Mucosa of rectum (tissue), 2 donors: ENCODE measurements around the gene MMEL1.
"Not testable (repeated sequence)": the region's sequence is repeated elsewhere in the genome, so short reads cannot be mapped to it uniquely, and the experiment has no call there.

ENCODE experiments used
- H3K27ac ChIP-seq, 2 donors: one replicate each; pipeline ENCODE4 v1.7.0; 2013; ENCODE audit warnings: inconsistent platforms in 2 of 2, low read depth in 2 of 2, low read length in 2 of 2
- H3K27me3 ChIP-seq, 2 donors: one replicate each; pipeline ENCODE4 v1.7.0; 2013; ENCODE audit warnings: low read length in 2 of 2; ENCODE audit not compliant: control insufficient read depth in 2 of 2, insufficient read depth in 2 of 2
- H3K36me3 ChIP-seq, 2 donors: one replicate each; pipeline ENCODE4 v1.7.0; 2013; ENCODE audit warnings: low read length in 2 of 2; ENCODE audit not compliant: control insufficient read depth in 2 of 2, insufficient read depth in 2 of 2
- H3K4me1 ChIP-seq, 2 donors: one replicate each; pipeline ENCODE4 v1.7.0; 2013; ENCODE audit warnings: low read length in 2 of 2, mild to moderate bottlenecking in 1 of 2; ENCODE audit not compliant: control insufficient read depth in 2 of 2, insufficient read depth in 2 of 2
- H3K4me3 ChIP-seq, 2 donors: one replicate each; pipeline ENCODE4 v1.7.0; 2013; ENCODE audit warnings: low read length in 2 of 2
- H3K9ac ChIP-seq, 2 donors: one replicate each; pipeline ENCODE4 v1.7.0; 2013; ENCODE audit warnings: low read length in 2 of 2, low read depth in 1 of 2, mild to moderate bottlenecking in 1 of 2
- H3K9me3 ChIP-seq, 2 donors: one replicate each; pipeline ENCODE4 v1.7.0; 2013; ENCODE audit warnings: low read length in 2 of 2; ENCODE audit not compliant: control insufficient read depth in 2 of 2
- donor health status: healthy.
- donor health status: Normal muscosa, but diverticular disease.

Gene MMEL1

GRCh38 chr1:2632561-2633361, at the start of gene MMEL1:
Gene MMEL1 (minus strand): TSS chr1:2633016. CDS start chr1:2629484, 3,532 bp downstream.
- Histone ChIP-seq H3K9ac (no peak within 1 kb of the TSS), H3K4me3 (no peak within 1 kb of the TSS), H3K4me1 (peaks cover 10 to 15% of the 10 kb centered on the region in 2 donors), H3K27me3 (peaks cover 12 to 15% of the 10 kb centered on the region in 2 donors), H3K9me3 (peaks cover 3 to 6% of the 10 kb centered on the region in 2 donors), H3K27ac (no peak within 1 kb of the TSS), H3K36me3 (no peaks in the 10 kb centered on the region)

DNA sequence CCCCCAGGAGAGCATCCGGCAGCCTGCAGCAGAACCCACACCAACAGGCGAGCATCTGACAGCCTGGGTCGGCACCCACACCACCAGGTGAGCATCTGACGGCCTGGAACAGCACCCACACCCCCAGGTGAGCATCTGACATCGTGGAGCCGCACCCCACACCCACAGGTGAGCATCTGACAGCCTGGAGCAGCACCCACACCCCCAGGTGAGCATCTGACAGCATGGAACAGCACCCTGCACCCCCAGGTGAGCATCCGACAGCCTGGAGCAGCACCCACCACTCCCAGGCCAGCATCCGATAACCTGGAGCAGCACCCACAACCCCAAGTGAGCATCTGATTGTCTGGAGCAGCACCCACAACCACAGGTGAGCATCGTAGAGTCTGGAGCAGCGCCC, 43.9 kb upstream of the MMEL1 start:
- not testable (repeated sequence) for H3K36me3 ChIP-seq, H3K27me3 ChIP-seq, H3K9me3 ChIP-seq, H3K4me1 ChIP-seq, H3K4me3 ChIP-seq, H3K27ac ChIP-seq, H3K9ac ChIP-seq

DNA sequence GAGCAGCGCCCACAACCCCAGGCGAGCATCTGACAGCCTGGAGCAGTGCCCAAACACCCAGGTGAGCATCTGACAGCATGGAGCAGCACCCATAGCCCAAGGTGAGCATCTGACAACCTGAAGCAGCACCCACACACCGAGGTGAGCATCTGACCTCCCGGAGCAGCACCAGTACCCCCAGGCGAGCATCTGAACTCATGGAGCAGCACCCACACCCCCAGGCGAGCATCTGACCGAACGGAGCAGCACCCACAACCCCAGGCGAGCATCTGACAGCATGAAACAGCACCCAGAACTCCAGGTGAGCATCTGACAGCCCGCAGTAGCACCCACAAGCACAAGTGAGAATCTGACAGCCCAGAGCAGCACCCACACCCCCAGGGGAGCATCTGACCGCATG, 38.8 kb upstream of the MMEL1 start:
- H3K36me3 ChIP-seq, H3K9me3 ChIP-seq, H3K27ac ChIP-seq, H3K4me1 ChIP-seq, H3K9ac ChIP-seq, H3K27me3 ChIP-seq, H3K4me3 ChIP-seq: not testable (repeated sequence)

DNA sequence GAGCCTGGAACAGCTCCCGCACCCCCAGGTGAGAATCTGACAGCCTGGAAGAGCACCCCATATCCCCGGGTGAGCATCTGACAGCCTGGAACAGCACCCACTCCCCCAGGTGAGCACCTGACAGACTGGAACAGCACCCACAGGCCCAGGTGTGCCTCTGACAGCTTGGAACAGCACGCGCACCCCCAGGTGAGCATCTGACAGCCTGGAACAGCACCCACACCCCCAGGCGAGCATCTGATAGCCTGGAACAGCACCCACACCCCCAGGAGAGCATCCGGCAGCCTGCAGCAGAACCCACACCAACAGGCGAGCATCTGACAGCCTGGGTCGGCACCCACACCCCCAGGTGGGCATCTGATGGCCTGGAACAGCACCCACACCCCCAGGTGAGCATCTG, 27.0 kb upstream of the MMEL1 start:
- H3K27me3 ChIP-seq, H3K9ac ChIP-seq, H3K9me3 ChIP-seq, H3K27ac ChIP-seq, H3K4me3 ChIP-seq, H3K4me1 ChIP-seq, H3K36me3 ChIP-seq: not testable (repeated sequence)

DNA sequence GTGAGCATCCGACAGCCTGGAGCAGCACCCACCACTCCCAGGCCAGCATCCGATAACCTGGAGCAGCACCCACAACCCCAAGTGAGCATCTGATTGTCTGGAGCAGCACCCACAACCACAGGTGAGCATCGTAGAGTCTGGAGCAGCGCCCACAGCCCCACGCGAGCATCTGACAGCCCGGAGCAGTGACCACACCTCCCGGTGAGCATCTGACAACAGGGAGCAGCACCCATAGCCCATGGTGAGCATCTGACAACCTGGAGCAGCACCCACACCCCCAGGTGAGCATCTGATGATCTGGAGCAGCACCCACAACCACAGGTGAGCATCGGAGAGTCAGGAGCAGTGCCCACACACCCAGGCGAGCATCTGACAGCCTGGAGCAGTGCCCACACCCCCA, 25.1 kb upstream of the MMEL1 start:
- H3K27ac ChIP-seq, H3K9ac ChIP-seq, H3K4me3 ChIP-seq: not testable (repeated sequence)

GRCh38 chr1:2657124-2657523, 24.3 kb upstream of the MMEL1 start:
- not testable (repeated sequence) for H3K4me3 ChIP-seq, H3K27me3 ChIP-seq, H3K4me1 ChIP-seq, H3K9me3 ChIP-seq, H3K36me3 ChIP-seq, H3K27ac ChIP-seq, H3K9ac ChIP-seq

More for the DNA sequence above, 25.1 kb upstream of the MMEL1 start:
- not testable (repeated sequence) for H3K9me3 ChIP-seq, H3K27me3 ChIP-seq, H3K4me1 ChIP-seq, H3K36me3 ChIP-seq

- peaks cover 4 to 10% of the 10 kb centered on the region in 2 donors for H3K27me3 ChIP-seq
- H3K9ac ChIP-seq, H3K4me1 ChIP-seq, H3K9me3 ChIP-seq, H3K36me3 ChIP-seq, H3K4me3 ChIP-seq, H3K27ac ChIP-seq: not testable (repeated sequence)
Observed at GRCh38 chr1:2655598-2656434, 23.0 kb upstream of the MMEL1 start.

DNA sequence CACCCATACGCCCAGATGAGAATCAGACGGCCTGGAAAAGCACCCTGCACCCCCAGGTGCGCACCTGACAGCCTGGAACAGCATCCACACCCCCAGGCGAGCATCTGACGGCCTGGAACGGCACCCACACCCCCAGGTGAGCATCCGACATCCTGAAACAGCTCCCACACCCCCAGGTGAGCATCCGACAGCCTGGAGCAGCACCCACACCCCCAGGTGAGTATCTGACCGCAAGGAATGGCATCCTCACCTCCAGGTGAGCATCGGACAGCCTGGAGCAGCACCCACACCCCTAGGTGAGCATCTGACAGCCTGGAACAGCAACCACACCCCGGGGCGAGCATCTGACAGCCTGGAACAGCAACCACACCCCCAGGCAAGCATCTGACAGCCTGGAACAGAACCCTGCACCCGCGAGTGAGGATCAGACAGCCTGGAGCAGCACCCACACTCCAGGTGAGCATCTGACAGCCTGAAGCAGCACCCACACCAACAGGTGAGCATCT, 21.7 kb upstream of the MMEL1 start:
- peaks cover 7 to 15% of the 10 kb centered on the region in 2 donors for H3K27me3 ChIP-seq
- H3K4me3 ChIP-seq, H3K9ac ChIP-seq, H3K4me1 ChIP-seq, H3K9me3 ChIP-seq, H3K36me3 ChIP-seq, H3K27ac ChIP-seq: not testable (repeated sequence)

- H3K4me3 ChIP-seq, H3K27ac ChIP-seq, H3K9me3 ChIP-seq, H3K9ac ChIP-seq, H3K36me3 ChIP-seq, H3K4me1 ChIP-seq: not testable (repeated sequence)
- peaks cover 7 to 15% of the 10 kb centered on the region in 2 donors for H3K27me3 ChIP-seq
Observed at GRCh38 chr1:2653741-2654442, 21.1 kb upstream of the MMEL1 start.
